K562 (cell line): ENCODE data around the gene CNBD2. TPM values are rescaled to one million over a fixed set of nuclear protein-coding genes. Genes with fewer than 3 reads are reported as not detected.
"Not testable (repeated sequence)": the region's sequence is repeated elsewhere in the genome, so short reads cannot be mapped to it uniquely, and the experiment has no call there.

Source experiments
- ATAC-seq: fragments of 200-7000 bp; cut with Tn5 transposase; 3 replicates; pipeline ENCODE4 v1.9.1; 2020; ENCODE audit warnings: moderate library complexity
- BruUV-seq: library from RNA; stranded (reverse); fragments of 400-500 nt; replicated peaks from 2 replicates; lab custom pipeline; 2021; lab: Mats Ljungman, UMichigan
- CTCF ChIA-PET: fragments of 300-600 bp; formaldehyde crosslinking; extraction: SDS; loops from one replicate; lab custom pipeline; 2021; ENCODE audit warnings: low intra/inter-chr PET ratio; lab: Yijun Ruan, JAX
- POLR2A ChIA-PET: fragments of 300-600, 350-650 bp; sonication (Branson Sonifier 250); formaldehyde crosslinking; extraction: SDS; loops from one replicate; lab custom pipeline; 2021; ENCODE audit warnings: antibody characterized with exemption, inconsistent platforms; lab: Yijun Ruan, JAX
- DNase-seq, 4 experiments: peaks; one replicate each; pipeline versions ENCODE4 v3.0.0 to v3.0.0-alpha.2; 2011 to 2018; ENCODE audit warnings: low spot score in 3 of 4, mixed read lengths in 3 of 4; ENCODE audit errors: extremely low read depth in 1 of 4
- FAIRE-seq: peaks from 2 replicates; lab custom pipeline; 2011; peaks lifted over from hg19 to GRCh38; lab: Jason Lieb, UNC
- H2AFZ ChIP-seq: 2 replicates; pipeline ENCODE4 v1.6.0; 2011; ENCODE audit warnings: low read depth, low read length, control low read depth, inconsistent platforms
- H3K27ac ChIP-seq: fragments of 200-600 bp; 3 replicates; pipeline ENCODE4 v1.8.0; 2011; ENCODE audit warnings: low read depth, mild to moderate bottlenecking, control low read depth, inconsistent platforms, low read length, moderate library complexity, mixed read lengths; ENCODE audit errors: extremely low read depth
- H3K27me3 ChIP-seq, 2 experiments: fragments of 300-600 bp in 1 of 2; 2 replicates in 1 of 2; 3 replicates in 1 of 2; pipeline versions ENCODE4 v1.6.0 to v1.8.0; 2011; ENCODE audit warnings: inconsistent platforms in 2 of 2, low read length in 2 of 2, mild to moderate bottlenecking in 1 of 2, mixed read lengths in 1 of 2, moderate library complexity in 1 of 2; ENCODE audit not compliant: control insufficient read depth in 2 of 2, insufficient read depth in 2 of 2
- H3K36me3 ChIP-seq: fragments of 300-600 bp; 3 replicates; pipeline ENCODE4 v1.8.0; 2011; ENCODE audit warnings: mild to moderate bottlenecking, low read length, inconsistent platforms; ENCODE audit not compliant: control insufficient read depth, insufficient read depth
- H3K4me1 ChIP-seq, 2 experiments: fragments of 200-600 bp in 1 of 2; replicated peaks in 1 of 2; 2 replicates in 1 of 2; 3 replicates in 1 of 2; pipeline versions ENCODE4 v1.5.1 to v1.8.0; 2011; ENCODE audit warnings: inconsistent platforms in 2 of 2, low read length in 2 of 2, mild to moderate bottlenecking in 1 of 2, mixed read lengths in 1 of 2, moderate library complexity in 1 of 2; ENCODE audit not compliant: control insufficient read depth in 2 of 2, insufficient read depth in 2 of 2
- H3K4me2 ChIP-seq: 2 replicates; pipeline ENCODE4 v1.6.1; 2011; ENCODE audit warnings: low read length, control low read depth, inconsistent platforms, mixed read lengths; ENCODE audit not compliant: insufficient read depth
- H3K4me3 ChIP-seq: fragments of 200-600 bp; sonication (generic), shearing (Covaris generic); 2 replicates; pipeline ENCODE4 v1.5.1; 2016; ENCODE audit warnings: control low read depth, inconsistent platforms
- H3K79me2 ChIP-seq: fragments of 200-600 bp; 3 replicates; pipeline ENCODE4 v1.8.0; 2011; ENCODE audit warnings: low read length, inconsistent platforms; ENCODE audit not compliant: control insufficient read depth, insufficient read depth
- H3K9ac ChIP-seq, 2 experiments: 2 replicates each; pipeline versions ENCODE4 v1.6.0 to v1.6.1; 2011; ENCODE audit warnings: low read depth in 2 of 2, low read length in 2 of 2, control low read depth in 1 of 2, inconsistent platforms in 1 of 2, mild to moderate bottlenecking in 1 of 2, mixed read lengths in 1 of 2; ENCODE audit not compliant: insufficient read depth in 1 of 2
- H3K9me1 ChIP-seq: one replicate; pipeline ENCODE4 v1.6.0; 2011; ENCODE audit warnings: inconsistent platforms, mild to moderate bottlenecking, low read length, moderate library complexity; ENCODE audit not compliant: control insufficient read depth, insufficient read depth
- H3K9me3 ChIP-seq: replicated peaks from 2 replicates; pipeline ENCODE4 v1.5.1; 2011; ENCODE audit warnings: low read depth, low read length, inconsistent platforms; ENCODE audit not compliant: control insufficient read depth, insufficient read depth
- H4K20me1 ChIP-seq: replicated peaks from 2 replicates; pipeline ENCODE4 v1.6.1; 2011; ENCODE audit warnings: low read length, inconsistent platforms, mixed read lengths; ENCODE audit not compliant: control insufficient read depth, insufficient read depth
- ARID1B ChIP-seq: fragments of 450-650 bp; IDR thresholded peaks from 2 replicates; pipeline ENCODE4 v1.6.1; 2016; ENCODE audit warnings: antibody characterized with exemption, mild to moderate bottlenecking, inconsistent platforms
- CBFA2T2 ChIP-seq: fragments of 450-650 bp; conservative IDR thresholded peaks from 2 replicates; pipeline ENCODE4 v1.6.1; 2017; ENCODE audit warnings: mild to moderate bottlenecking
- CBFA2T3 ChIP-seq: fragments of 450-650 bp; IDR thresholded peaks from 2 replicates; pipeline ENCODE4 v1.6.1; 2017
- CREM ChIP-seq: IDR thresholded peaks from 2 replicates; pipeline ENCODE4 v1.6.1; 2014; ENCODE audit warnings: antibody characterized with exemption, low read depth
- CTBP1 ChIP-seq: fragments of 450-650 bp; IDR thresholded peaks from 2 replicates; pipeline ENCODE4 v1.6.1; 2016; ENCODE audit warnings: borderline replicate concordance
- EGR1 ChIP-seq: fragments of 450-650 bp; conservative IDR thresholded peaks from 2 replicates; pipeline ENCODE4 v1.6.1; 2017; ENCODE audit warnings: mild to moderate bottlenecking
- FOSL1 ChIP-seq: fragments of 200-800 bp; sonication (Bioruptor generic); conservative IDR thresholded peaks from 2 replicates; pipeline ENCODE4 v1.6.1; 2016; ENCODE audit warnings: missing genetic modification characterization, missing compliant biosample characterization
- KDM1A ChIP-seq, 2 experiments: fragments of 450-650 bp; IDR thresholded peaks; 2 replicates each; pipeline ENCODE4 v1.6.1; 2016; ENCODE audit warnings: mild to moderate bottlenecking in 2 of 2
- KLF16 ChIP-seq: IDR thresholded peaks from 2 replicates; pipeline ENCODE4 v1.6.1; 2016; ENCODE audit warnings: antibody characterized with exemption
- NCOR1 ChIP-seq: fragments of 450-650 bp; IDR thresholded peaks from 2 replicates; pipeline ENCODE4 v1.6.1; 2016; ENCODE audit warnings: mild to moderate bottlenecking, moderate library complexity
- TAL1 ChIP-seq: fragments of 450-650 bp; IDR thresholded peaks from 2 replicates; pipeline ENCODE4 v1.6.1; 2016; ENCODE audit warnings: mild to moderate bottlenecking
- TCF3 ChIP-seq: sonication (generic); formaldehyde crosslinking; IDR thresholded peaks from 2 replicates; pipeline ENCODE4 v1.4.0; 2020; ENCODE audit warnings: mild to moderate bottlenecking, missing genetic modification reagents
- TEAD4 ChIP-seq, 2 experiments: sonication (generic) in 1 of 2; formaldehyde crosslinking in 1 of 2; IDR thresholded peaks; 2 replicates each; pipeline versions ENCODE4 v1.6.1 to v1.8.0; 2012 to 2022; ENCODE audit warnings: borderline replicate concordance in 1 of 2, inconsistent platforms in 1 of 2, low read length in 1 of 2, mild to moderate bottlenecking in 1 of 2, missing genetic modification reagents in 1 of 2
- ZEB2 ChIP-seq: fragments of 450-650 bp; IDR thresholded peaks from 2 replicates; pipeline ENCODE4 v1.6.1; 2016
- WGBS: fragments of 100-300 bp; shearing (Covaris generic); methylation state at CpG from one replicate; pipeline ENCODE4 v1.1.6; 2016; ENCODE audit warnings: low coverage, mixed read lengths; ENCODE audit not compliant: insufficient coverage; ENCODE audit errors: missing lambda C conversion rate; 5-methylcytosine and 5-hydroxymethylcytosine counted together
- in situ Hi-C: fragments of 300-500 bp; cut with MboI; formaldehyde crosslinking; loops from 4 replicates; pipeline ENCODE4 v1.15.0; 2018; ENCODE audit warnings: inconsistent platforms, mixed read lengths
- intact Hi-C: fragments of 100-400 bp; cut with micrococcal nuclease; formaldehyde crosslinking; loops from 2 replicates; pipeline ENCODE4 v1.14.2; 2022
- polyA plus RNA-seq, 8 experiments: library from polyadenylated mRNA; depleted of rRNA in 4 of 8; stranded (reverse) in 5 of 8; unstranded in 3 of 8; fragments of >200 nt; fragmentation: Nextera tagmentation in 2 of 8; fragmentation: Illumina TruSeq in 1 of 8; extraction: Ambion mirVana in 2 of 8; extraction: Trizol in 1 of 8; gene quantifications; 2 replicates each; pipeline versions ENCODE4 v1.2.1 to v1.2.3, GENCODE V29; 2011 to 2014; ENCODE audit warnings: inconsistent platforms in 1 of 8, missing spikeins in 1 of 8
- total RNA-seq, 7 experiments: library from RNA; depleted of rRNA in 6 of 7; stranded (reverse); fragments of >200 nt in 6 of 7; fragmentation: Illumina TruSeq in 2 of 7; extraction: Trizol in 2 of 7; gene quantifications; 2 replicates each; pipeline versions ENCODE4 v1.2.1 to v1.2.3, GENCODE V29; 2011 to 2021; ENCODE audit warnings: low replicate concordance in 1 of 7
- TF ChIP-seq, protein P1 (sequence below), 3 experiments: fragments of 200-800 bp in 1 of 3; fragments of 250-450 bp in 1 of 3; fragments of 450-650 bp in 1 of 3; sonication (Bioruptor Pico) in 1 of 3; sonication (Bioruptor generic) in 1 of 3; formaldehyde crosslinking in 1 of 3; IDR thresholded peaks; 2 replicates each; pipeline versions ENCODE4 v1.6.1 to v1.8.0; 2016 to 2022; ENCODE audit warnings: mild to moderate bottlenecking in 2 of 3, missing genetic modification characterization in 2 of 3, missing compliant biosample characterization in 1 of 3, moderate library complexity in 1 of 3
- TF ChIP-seq, protein P2 (sequence below): fragments of 450-650 bp; IDR thresholded peaks from 2 replicates; pipeline ENCODE4 v1.6.1; 2018; ENCODE audit not compliant: partially characterized antibody

The CNBD2 gene
- total and polyA plus RNA-seq, 9 of the 15 experiments (the other 6 are each of a cell fraction or from before 2014, with no cell fraction given): 3.2 to 17.5 (median 5.3) TPM

DNA sequence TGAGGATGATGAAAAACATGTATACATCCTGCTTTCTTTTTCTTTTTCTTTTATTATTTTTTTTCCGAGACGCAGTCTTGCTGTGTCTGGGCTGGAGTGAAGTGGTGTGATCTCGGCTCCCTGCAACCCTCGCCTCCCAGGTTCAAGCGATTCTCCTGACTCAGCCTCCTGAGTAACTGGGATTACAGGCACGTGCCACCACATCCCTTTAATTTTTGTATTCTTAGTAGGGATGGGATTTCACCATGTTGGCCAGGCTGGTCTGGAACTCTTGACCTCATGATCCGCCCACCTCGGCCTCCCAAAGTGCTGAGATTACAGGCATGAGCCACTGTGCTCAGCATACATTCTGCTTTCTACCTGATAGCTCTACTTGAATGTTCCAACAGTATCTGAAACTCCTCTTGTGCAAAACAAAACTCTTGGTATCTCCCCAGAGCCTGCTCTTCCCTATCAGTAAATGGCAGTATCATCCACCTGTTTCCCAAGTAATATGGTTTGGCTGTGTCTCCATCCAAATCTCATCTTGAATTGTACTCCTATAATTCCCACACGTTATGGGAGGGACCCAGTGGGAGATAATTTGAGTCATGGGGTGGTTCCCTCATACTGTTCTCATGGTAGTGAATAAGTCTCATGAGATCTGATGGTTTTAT is 85.6 kb downstream of the CNBD2 start:
- CTCF ChIA-PET; H3K27ac ChIP-seq; H3K27me3 ChIP-seq; FAIRE-seq; H2AFZ ChIP-seq; ATAC-seq; H3K4me2 ChIP-seq; BruUV-seq; H3K9ac ChIP-seq; H3K36me3 ChIP-seq; H3K4me3 ChIP-seq; H4K20me1 ChIP-seq; H3K9me1 ChIP-seq; H3K9me3 ChIP-seq; in situ Hi-C loops; TF ChIP-seq TEAD4 (CRISPR knock-in tag; IDR thresholded peaks at IDR 0.05; ENCODE audit: borderline replicate concordance): not testable (repeated sequence)
- DNase-seq: peak in 1 of 4 experiments; percentile 51
- POLR2A ChIA-PET: interaction anchor here (0.6 kb wide), 2 partner anchors 44 to 57 kb away, joined by 3 read pairs; no protein-coding TSS in a partner anchor
- Histone ChIP-seq H3K4me1 (peaks cover 8 to 26% of the 10 kb centered on the region in 2 experiments), H3K79me2 (peaks cover 23% of the 10 kb centered on the region)
- WGBS: 39% methylated on average over 8 of the region's 9 CpGs
- intact Hi-C loops: loop anchor here (5.0 kb wide), 3 partner anchors 33 to 58 kb away; no protein-coding TSS in a partner anchor
- TF ChIP-seq TCF3 (CRISPR knock-in tag) (peak; percentile 66), FOSL1 (tag) (0 out of 2 replicates have a peak, but pooled peaks have one; percentile 21), EGR1 (peak; percentile 57), ZEB2 (0 out of 2 replicates have a peak, but pooled peaks have one; percentile 26), TAL1 (peak; percentile 51; the same call in 1 of the 2 replicates), TEAD4 (IDR thresholded peaks at IDR 0.05; ENCODE audit: low read length) (peak; percentile 45; the same call in 1 of the 2 replicates), KLF16 (peak; percentile 50; the same call in 1 of the 2 replicates), ARID1B (peak; percentile 42; the same call in 1 of the 2 replicates), CBFA2T3 (peak; percentile 92), KDM1A (IDR thresholded peaks at IDR 0.05) (peak; percentile 84 to 87), NCOR1 (peak; percentile 69; the same call in 1 of the 2 replicates), CREM (0 out of 2 replicates have a peak, but pooled peaks have one; percentile 9), CBFA2T2 (peak; percentile 84), CTBP1 (peak; percentile 25; the same call in 1 of the 2 replicates)
- TF ChIP-seq, protein P1, sequence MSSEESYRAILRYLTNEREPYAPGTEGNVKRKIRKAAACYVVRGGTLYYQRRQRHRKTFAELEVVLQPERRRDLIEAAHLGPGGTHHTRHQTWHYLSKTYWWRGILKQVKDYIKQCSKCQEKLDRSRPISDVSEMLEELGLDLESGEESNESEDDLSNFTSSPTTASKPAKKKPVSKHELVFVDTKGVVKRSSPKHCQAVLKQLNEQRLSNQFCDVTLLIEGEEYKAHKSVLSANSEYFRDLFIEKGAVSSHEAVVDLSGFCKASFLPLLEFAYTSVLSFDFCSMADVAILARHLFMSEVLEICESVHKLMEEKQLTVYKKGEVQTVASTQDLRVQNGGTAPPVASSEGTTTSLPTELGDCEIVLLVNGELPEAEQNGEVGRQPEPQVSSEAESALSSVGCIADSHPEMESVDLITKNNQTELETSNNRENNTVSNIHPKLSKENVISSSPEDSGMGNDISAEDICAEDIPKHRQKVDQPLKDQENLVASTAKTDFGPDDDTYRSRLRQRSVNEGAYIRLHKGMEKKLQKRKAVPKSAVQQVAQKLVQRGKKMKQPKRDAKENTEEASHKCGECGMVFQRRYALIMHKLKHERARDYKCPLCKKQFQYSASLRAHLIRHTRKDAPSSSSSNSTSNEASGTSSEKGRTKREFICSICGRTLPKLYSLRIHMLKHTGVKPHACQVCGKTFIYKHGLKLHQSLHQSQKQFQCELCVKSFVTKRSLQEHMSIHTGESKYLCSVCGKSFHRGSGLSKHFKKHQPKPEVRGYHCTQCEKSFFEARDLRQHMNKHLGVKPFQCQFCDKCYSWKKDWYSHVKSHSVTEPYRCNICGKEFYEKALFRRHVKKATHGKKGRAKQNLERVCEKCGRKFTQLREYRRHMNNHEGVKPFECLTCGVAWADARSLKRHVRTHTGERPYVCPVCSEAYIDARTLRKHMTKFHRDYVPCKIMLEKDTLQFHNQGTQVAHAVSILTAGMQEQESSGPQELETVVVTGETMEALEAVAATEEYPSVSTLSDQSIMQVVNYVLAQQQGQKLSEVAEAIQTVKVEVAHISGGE (CRISPR knock-in tag; IDR thresholded peaks at IDR 0.05): peak in 1 of 3 experiments; percentile 35; a peak in 1 of 6 replicates
- TF ChIP-seq, protein P2, sequence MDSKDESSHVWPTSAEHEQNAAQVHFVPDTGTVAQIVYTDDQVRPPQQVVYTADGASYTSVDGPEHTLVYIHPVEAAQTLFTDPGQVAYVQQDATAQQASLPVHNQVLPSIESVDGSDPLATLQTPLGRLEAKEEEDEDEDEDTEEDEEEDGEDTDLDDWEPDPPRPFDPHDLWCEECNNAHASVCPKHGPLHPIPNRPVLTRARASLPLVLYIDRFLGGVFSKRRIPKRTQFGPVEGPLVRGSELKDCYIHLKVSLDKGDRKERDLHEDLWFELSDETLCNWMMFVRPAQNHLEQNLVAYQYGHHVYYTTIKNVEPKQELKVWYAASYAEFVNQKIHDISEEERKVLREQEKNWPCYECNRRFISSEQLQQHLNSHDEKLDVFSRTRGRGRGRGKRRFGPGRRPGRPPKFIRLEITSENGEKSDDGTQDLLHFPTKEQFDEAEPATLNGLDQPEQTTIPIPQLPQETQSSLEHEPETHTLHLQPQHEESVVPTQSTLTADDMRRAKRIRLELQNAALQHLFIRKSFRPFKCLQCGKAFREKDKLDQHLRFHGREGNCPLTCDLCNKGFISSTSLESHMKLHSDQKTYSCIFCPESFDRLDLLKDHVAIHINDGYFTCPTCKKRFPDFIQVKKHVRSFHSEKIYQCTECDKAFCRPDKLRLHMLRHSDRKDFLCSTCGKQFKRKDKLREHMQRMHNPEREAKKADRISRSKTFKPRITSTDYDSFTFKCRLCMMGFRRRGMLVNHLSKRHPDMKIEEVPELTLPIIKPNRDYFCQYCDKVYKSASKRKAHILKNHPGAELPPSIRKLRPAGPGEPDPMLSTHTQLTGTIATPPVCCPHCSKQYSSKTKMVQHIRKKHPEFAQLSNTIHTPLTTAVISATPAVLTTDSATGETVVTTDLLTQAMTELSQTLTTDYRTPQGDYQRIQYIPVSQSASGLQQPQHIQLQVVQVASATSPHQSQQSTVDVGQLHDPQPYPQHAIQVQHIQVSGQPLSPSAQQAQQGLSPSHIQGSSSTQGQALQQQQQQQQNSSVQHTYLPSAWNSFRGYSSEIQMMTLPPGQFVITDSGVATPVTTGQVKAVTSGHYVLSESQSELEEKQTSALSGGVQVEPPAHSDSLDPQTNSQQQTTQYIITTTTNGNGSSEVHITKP: peak; percentile 79
